Daoy (cell line): Measurements from ENCODE around the gene KRTAP29-1. TPM values are rescaled to one million over a fixed set of nuclear protein-coding genes. Genes with fewer than 3 reads are reported as not detected.

ENCODE experiments used
- DNase-seq: peaks from one replicate; pipeline ENCODE4 v3.0.0-alpha.2; 2015; ENCODE audit warnings: low read depth
- total RNA-seq: library from RNA; depleted of rRNA; stranded (reverse); fragments of >200 nt; shearing (Covaris generic); gene quantifications from 2 replicates; pipeline ENCODE4 v1.2.3, GENCODE V29; 2014

Gene KRTAP29-1
- total RNA-seq, 1 experiment from 2014 or later = not detected

GRCh38 chr17:41327411-41328120 lies 24.9 kb upstream of the KRTAP29-1 start:
- DNase-seq = no peak

- DNase-seq = no peak
Observed at GRCh38 chr17:41326173-41327145, 23.8 kb upstream of the KRTAP29-1 start.

GRCh38 chr17:41325611-41326010 lies 23.0 kb upstream of the KRTAP29-1 start:
- no peak for DNase-seq

DNA sequence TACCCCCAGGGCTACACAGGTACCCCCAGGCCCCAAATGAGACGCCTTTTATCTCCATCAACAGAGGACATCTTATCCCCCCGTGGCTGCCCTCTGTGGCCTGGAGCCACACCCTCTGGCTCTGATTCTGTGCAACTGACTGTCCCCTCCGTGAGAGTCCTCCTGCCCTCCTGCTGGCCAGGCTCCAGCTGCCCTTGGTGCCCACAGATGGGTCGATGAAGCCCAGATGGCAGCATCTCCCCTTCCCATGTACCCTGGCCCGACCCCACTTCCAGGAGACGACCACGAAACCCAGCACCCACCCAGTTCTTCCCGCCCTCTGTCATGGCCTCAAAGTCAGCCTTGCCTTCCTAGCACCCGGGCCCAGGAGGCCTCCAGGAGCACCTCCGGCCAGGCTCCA lies 22.5 kb upstream of the KRTAP29-1 start:
- DNase-seq = no peak

DNA sequence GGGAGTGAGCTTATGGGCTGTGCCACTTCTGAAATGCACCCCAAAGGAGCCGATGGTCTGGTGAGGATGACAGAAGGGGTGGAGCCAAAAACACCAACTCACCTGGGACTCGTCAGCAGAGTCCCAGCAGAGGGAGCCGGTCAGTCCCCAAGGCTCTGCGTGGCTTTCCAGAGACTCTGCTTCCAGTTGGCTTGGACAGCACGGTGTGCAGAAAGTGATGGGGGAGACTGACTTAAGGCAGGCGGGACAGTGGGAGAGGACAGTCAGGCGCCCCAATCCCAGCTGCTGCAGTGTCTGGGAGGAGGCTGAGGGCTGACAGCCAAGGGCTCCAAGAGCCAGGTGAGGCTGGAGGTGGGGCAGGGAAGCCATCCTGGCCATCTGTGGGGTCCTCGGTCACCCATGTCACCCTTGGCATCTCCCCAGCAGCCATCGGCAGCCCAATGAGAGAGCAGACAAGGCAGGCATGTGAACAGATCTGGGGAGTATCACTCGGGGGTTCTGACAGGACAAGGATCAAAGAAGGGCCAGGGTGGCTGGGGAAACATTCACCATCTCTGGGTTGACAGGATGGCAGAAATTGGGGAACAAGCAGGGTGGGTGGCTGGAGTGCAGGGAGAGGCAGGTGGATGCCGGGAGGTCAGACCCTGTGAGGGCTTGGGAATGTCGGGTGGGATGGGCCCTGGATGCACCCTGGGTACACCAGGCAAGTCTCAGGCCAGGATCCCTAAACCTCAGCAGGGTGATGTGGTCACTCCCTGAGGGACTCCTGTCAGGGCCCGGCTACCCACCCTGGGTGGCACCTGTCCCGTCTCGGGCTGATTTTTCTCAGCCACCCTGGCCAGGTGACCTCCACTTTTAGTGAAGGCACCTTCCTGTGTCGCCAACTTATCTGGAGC lies 21.8 kb upstream of the KRTAP29-1 start:
- peak; percentile 33 for DNase-seq

DNA sequence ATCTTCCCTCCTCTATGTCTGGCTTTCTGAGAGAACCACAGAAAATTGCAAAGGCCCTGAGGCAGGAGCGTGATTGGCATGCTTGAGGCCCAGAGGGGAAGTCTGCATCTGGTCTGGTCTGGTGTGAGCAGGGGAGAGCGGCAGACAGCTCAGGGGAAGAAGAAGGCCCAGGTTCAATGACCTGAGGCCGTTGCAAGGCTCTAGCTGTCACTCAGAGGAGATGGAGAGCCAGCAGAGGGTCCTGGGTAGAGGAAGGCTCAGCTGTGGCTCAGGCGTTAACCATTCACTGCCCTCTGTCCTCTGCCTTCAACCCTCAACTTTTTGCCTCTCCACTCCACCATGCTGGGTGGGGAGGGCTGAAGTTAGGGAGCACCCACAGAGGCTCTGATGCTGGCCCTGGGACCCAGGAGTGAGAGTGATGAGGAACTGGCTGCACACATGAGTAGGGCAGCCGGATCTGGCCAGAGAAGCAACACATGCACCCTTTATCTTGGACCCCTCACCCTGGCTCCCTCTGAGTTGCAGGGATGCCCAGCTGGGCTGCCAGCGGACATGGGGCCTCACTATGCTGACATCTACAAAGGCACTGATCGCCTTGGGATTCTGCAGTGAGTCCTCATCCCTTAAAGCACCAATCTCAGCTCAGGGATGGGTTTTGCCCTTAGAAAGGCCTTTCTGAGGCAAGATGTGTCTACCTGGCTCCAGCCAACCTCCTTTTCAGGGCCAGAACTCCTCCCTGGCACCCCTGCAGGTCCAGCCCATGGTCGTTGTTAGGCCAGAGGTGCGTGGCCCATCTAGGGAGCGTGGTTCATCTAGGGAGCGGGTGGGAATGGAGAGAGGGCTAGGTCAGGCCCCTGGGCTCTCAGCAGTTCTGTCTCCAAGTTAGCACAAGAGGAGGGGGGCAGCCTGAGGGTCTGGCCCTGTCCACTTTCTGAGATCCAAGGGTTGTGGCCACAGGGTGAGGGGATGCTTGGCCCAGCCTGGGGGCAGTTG lies 20.5 kb upstream of the KRTAP29-1 start:
- DNase-seq = no peak

GRCh38 chr17:41322094-41322902 lies 19.6 kb upstream of the KRTAP29-1 start:
- DNase-seq = peak; percentile 35

DNA sequence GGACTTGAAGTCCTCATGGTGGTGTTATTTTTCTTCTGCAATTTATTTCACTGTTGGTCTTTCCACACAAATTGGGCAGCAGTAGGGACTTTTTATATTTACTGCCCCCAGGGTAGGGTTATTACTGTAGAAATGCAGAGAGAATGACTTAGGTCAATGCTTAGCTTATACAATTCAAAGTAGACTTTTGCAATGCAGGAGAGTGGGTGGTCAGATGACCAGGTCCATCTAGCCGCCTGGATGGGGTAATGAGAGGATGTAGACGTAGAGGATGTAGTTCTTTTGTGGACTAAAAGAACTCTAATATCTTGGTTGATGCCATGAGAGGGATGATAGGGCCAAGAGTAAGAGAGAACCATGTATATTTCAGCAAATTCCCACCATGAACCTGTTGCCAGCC lies 15.6 kb upstream of the KRTAP29-1 start:
- no peak for DNase-seq

GRCh38 chr17:41315814-41316445 lies 13.3 kb upstream of the KRTAP29-1 start:
- no peak for DNase-seq

DNA sequence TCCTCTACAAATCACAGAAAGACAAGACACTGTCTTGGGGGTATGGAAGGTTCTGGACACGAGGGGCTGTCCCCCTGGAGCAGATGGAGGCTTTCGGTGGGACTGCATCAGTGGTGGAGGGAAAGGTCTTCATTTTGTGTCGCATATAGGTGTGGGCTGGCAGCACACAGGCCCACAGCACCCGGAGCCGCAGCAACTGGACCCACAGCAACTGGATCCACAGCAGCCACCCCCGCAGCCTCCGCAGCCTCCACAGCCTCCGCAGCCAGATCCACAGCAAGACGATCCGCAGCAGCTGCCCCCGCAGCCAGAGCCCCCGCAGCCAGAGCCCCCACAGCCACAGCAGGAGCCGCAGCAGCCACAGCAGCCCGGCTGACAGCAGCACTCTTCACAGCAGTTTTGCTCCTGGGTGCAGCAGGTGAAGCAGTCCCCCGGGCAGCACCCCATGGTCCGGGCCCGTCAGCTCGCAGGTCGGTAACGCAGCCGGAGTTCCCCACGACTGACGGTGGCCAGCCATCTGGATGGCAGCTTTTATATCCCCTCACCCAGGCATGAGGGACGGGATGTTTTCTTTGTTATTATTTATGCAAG lies 12.6 kb upstream of the KRTAP29-1 start, which contains the start of gene KRTAP17-1:
Gene KRTAP17-1, minus strand, starts transcription at position 507 of the 591 bp plus-strand sequence. Its CDS starts 60 bp downstream, at position 447.
- DNase-seq = no peak

DNA sequence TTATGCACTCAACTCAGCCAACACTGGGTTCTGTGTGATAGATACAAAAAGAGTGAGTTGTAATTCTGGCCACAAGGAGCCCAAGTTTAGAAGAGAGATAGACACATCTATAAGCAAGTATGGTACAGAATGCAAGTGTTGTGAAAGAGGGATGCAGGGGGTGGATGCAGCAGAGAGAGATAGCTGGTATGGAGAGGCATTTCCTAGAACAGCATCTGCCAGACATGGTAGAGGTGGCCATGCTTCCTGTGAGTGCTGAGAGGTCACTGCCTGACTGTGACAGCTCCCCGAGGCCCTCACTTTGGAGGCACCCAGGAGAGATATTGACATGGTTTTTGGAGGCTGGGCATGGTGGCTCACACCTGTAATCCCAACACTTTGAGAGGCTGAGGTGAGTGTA lies 8.5 kb upstream of the KRTAP29-1 start:
- no peak for DNase-seq

GRCh38 chr17:41308918-41309359 lies 6.3 kb upstream of the KRTAP29-1 start, which contains the start of gene KRTAP16-1:
Gene KRTAP16-1, minus strand, starts transcription at chr17:41309309. Its CDS starts 56 bp downstream, at chr17:41309253.
- DNase-seq = no peak

DNA sequence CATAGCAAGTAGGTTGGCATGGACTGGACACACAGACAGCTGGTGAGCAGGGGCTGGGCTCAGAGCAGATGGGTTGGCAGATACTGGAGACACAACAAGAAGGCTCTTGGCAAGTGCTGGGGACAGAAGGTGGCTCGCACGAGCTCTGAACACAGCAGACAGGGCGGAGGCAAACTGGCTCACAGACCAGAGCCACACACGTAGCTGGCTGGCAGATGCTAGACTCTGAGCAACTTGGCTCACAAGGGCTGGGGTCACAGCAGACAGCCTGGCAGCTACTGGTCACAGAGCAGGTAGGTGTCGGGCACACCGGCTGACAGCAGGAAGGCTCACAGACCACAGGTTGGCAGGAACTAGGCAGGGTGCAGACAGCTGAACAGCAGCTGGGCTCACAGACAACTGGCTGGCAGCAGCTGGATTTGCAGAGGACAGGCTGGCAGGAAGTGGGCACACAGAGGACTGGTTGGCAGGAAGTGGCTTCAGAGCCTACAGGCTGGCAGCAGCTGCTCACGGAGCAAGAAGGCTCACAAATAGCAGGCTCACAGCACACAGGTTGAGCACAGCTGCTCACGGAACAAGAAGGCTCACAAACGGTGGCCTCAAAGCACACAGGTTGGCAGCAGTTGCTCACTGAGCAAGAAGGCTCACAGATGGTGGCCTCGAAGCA lies 5.7 kb upstream of the KRTAP29-1 start:
- DNase-seq = no peak

GRCh38 chr17:41307647-41308046 lies 5.0 kb upstream of the KRTAP29-1 start:
- peak; percentile 95 for DNase-seq

GRCh38 chr17:41304091-41304490 lies 1.4 kb upstream of the KRTAP29-1 start:
- no peak for DNase-seq

DNA sequence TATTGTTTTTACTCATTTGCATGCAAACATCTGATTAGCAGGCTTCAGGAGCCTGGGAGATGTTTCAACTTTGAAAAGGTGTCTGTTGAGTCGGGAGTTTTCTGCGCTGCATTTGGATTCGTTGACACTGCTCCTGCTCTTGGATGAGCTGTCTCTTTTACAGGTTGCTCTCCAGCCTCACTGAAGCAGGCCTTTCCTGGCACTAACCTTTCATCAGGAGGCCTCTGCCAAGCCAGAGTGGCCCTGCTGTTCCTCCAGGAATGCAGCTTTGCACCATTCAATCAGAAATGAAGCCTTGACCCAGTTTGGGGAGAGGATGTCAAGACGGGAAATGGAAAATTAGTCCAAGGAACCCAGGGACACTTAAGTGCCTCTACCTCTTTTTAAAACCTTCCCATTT lies 330 bp upstream of the KRTAP29-1 start:
- DNase-seq = no peak

GRCh38 chr17:41301204-41301790 lies 1.4 kb downstream of the KRTAP29-1 start:
- no peak for DNase-seq
